ENCODE measurements around the gene PPFIA4.
"Not testable (repeated sequence)": the region's sequence is repeated elsewhere in the genome, so short reads cannot be mapped to it uniquely, and the experiment has no call there.

PPFIA4 gene

GRCh38 chr1:203001986-203002385 is 24.3 kb upstream of the PPFIA4 start:
- TF ChIP-seq ZNF274 (IDR thresholded peaks at IDR 0.05; ENCODE audit: low read depth, low read length) = no peak
- H3K4me3 ChIP-seq (ENCODE audit: low read length) = no peak overlapping the region

DNA sequence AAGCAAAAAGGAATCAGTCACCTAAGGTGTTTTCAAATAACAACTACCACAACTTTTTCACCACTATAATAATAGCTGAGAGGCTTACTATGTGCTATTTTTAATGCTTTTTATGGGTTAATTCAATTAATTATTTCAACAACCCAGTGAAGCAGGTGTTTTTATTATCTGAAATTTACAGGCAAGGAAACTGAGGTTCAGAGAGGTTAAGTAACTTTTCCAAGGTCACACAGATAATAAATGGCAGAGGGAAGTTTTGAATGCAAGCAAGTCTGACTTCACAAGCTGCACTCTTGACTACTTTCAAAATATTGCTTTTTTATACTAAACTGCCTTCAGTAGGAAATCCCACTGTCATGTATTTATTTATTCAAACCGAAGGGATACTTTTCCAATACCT is 23.3 kb upstream of the PPFIA4 start:
- no peak for TF ChIP-seq ZNF274 (IDR thresholded peaks at IDR 0.05; ENCODE audit: low read depth, low read length)
- no peak overlapping the region for H3K4me3 ChIP-seq (ENCODE audit: low read length)

- peak overlapping the region; percentile 85; the same call in 1 of the 2 replicates for H3K4me3 ChIP-seq (ENCODE audit: low read length)
Measured at GRCh38 chr1:203005395-203006142, 20.7 kb upstream of the PPFIA4 start.

DNA sequence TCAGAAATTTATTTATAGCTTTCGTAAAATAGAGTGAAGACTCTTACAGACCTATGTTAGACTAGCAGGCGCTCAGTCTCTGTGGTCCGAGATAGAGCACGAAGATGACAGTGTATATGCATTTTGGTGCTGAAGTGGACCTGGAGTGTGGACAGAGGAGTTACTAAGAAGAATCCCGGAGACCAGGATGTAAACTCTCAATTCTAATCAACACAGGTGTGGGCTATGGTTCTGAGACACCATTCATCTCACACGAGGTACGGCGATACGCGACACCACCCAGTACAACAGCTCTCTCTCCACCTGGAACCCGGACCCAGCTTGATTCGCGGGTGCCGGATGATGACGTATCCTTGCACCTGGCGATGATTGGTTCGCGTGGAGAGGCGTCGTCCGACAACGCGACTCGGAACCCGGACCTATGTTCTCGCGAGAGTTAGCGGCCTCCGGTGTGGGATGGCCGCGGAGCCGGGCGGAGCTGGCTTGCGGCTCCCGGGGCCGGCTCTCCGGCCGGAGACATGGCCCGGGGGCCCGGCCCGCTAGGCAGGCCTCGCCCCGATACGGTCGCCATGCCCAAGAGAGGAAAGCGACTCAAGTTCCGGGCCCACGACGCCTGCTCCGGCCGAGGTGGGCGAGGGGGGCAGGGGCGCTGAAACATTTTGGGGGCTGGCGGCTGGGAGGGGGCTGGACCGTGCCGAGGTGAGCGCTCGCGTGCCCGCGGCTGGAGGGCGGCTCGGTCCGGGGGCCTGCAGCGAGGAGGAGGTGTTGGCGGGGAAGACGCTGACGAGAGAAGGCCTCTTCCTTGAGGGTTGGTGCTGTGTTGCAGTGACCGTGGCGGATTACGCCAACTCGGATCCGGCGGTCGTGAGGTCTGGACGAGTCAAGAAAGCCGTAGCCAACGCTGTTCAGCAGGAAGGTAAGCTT is 19.1 kb upstream of the PPFIA4 start, which contains the start of gene TMEM183A:
Gene TMEM183A, plus strand, starts transcription at position 427 of the 924 bp plus-strand sequence. Its CDS starts 92 bp downstream, at position 519.
- TF ChIP-seq ZNF274 (IDR thresholded peaks at IDR 0.05; ENCODE audit: low read depth, low read length) = no peak
- H3K4me3 ChIP-seq (ENCODE audit: low read length) = peak within 1 kb of the TSS; percentile 85

GRCh38 chr1:203009185-203009584 is 17.1 kb upstream of the PPFIA4 start:
- no peak for TF ChIP-seq ZNF274 (IDR thresholded peaks at IDR 0.05; ENCODE audit: low read depth, low read length)
- no peak overlapping the region for H3K4me3 ChIP-seq (ENCODE audit: low read length)

- no peak for TF ChIP-seq ZNF274 (IDR thresholded peaks at IDR 0.05; ENCODE audit: low read depth, low read length)
- no peak overlapping the region for H3K4me3 ChIP-seq (ENCODE audit: low read length)
Measured at GRCh38 chr1:203011582-203011981, 14.7 kb upstream of the PPFIA4 start.

DNA sequence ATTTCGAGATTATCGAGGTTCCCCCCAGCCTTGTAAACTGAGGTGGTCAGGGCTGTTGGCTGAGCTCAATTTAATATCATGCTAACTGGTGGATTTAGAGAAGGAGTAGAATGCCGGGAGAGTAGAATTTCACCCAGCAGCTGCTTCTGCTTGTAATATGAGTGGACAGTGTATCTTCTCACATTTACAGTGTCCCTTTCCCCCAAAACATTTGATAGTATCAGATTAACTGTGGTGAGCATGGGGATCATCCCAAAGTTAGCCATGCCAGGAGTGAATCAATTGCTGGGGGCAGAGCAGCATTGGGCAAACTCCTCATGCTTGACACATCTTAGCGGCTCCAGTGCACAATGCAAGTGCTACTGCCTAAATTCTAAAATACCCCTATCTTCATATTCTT is 9.2 kb upstream of the PPFIA4 start:
- no peak overlapping the region for H3K4me3 ChIP-seq (ENCODE audit: low read length)
- TF ChIP-seq ZNF274 (IDR thresholded peaks at IDR 0.05; ENCODE audit: low read depth, low read length) = no peak

GRCh38 chr1:203017692-203018091 is 8.6 kb upstream of the PPFIA4 start:
- no peak for TF ChIP-seq ZNF274 (IDR thresholded peaks at IDR 0.05; ENCODE audit: low read depth, low read length)
- H3K4me3 ChIP-seq (ENCODE audit: low read length) = no peak overlapping the region

DNA sequence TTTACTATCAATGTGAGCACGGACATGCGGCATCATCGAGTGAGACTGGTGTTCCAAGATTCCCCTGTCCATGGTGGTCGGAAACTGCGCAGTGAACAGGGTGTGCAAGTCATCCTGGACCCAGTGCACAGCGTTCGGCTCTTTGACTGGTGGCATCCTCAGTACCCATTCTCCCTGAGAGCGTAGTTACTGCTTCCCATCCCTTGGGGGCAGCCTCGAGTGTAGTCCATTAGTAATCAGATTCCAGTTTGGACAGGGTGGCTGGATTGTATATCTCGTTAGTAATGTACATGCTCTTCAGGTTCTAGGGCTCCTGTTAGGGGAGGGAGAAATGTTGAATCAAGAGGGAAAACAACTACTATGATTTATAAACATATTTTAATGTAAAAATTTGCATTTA is 3.4 kb upstream of the PPFIA4 start:
- H3K4me3 ChIP-seq (ENCODE audit: low read length) = not testable (repeated sequence)

DNA sequence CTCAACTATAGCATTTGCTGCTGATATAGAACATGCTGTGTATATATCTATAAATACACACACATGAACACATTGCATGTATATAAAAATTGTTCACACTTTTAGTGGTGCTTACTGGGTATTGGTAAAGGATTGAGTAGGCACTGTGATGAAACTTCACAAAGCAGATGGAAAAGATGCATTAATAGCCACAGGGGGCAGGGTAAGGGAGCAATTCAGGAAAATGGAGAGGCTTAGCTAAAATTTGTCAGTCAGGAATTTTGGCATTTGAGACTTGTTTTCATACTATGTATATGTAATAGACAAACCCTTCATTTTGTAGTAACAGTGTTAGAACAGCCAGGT is 633 bp upstream of the PPFIA4 start:
- TF ChIP-seq ZNF274 (IDR thresholded peaks at IDR 0.05; ENCODE audit: low read depth, low read length) = no peak
- H3K4me3 ChIP-seq (ENCODE audit: low read length) = no peak overlapping the region

- no peak for TF ChIP-seq ZNF274 (IDR thresholded peaks at IDR 0.05; ENCODE audit: low read depth, low read length)
- H3K4me3 ChIP-seq (ENCODE audit: low read length) = peak overlapping the region; percentile 37; the same call in 1 of the 2 replicates
Measured at GRCh38 chr1:203026666-203027663, 674 bp downstream of the PPFIA4 start.

DNA sequence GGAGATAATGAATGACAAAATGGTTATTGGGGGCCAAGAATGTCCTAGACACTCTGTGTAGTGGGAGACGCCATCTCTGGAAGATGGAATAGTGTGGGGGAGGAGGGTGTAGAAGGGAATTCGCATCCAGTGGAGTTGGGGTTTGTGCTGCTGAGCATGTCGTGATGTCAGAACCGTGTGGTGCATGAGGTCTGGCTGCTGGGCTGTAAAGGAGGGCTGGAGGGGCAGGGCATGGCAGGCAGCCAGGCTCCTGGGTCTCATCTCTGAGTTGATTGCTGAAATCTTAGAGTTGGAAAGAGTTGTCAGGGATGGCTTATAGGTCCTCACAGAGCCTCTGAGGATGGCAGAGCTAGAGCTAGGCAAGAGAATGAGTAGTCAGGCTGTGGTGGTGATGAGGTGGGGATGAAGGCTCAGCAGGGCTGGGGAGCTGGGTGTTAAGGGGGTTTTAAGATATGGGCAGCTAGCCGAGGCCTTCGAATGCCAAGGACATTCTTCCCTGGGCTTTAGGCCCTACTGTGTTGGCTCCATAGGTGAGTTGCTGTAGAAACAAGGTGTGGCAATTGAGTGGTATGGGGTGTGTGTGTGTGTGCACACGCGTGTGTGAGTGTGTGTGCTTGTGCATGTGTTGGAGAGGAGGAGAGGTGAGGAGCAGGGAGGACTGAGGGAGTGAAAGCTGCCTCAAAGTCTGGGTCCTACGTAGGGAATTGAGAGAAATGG is 1.9 kb downstream of the PPFIA4 start:
- H3K4me3 ChIP-seq (ENCODE audit: low read length) = no peak overlapping the region
- no peak for TF ChIP-seq ZNF274 (IDR thresholded peaks at IDR 0.05; ENCODE audit: low read depth, low read length)

DNA sequence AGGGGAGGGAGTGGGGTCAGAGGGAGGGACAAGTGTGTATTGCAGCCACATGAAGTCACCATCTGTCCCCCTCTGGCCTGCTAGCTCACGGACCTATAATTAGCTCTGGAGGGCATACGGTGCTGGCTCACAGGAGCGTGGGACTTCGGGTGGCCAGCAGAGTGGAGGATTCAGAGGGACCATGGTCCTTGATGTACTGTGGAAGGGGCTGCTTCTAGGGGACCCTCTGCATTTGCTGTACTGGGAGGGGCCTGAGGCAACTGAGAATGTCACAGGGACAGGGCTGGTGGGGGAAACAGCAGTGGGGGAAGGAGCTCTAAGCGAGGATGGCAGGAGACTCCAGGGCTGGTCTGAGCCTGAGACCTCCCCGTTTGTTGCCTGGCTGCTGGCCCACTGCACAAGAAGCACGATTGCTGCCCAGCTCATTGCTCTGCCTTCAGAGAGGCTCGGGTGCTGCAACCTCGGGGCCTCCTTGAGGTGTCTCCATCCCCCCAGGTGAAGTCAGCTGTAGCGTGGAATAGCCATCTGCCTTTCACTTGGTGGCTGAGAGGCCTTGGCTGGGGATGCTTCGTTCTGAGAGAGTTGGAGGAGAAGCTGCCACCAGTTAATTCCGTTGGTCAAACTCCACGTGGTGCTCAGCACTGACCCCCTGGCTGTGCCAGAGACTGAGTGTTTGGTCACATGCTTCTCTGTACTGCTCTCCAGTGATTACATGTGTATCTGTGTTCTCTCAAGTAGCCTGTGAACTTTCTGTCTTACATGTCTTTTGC is 2.7 kb downstream of the PPFIA4 start:
- H3K4me3 ChIP-seq (ENCODE audit: low read length) = no peak overlapping the region
- TF ChIP-seq ZNF274 (IDR thresholded peaks at IDR 0.05; ENCODE audit: low read depth, low read length) = no peak
